AG10803 (cell line): ENCODE measurements around the gene LHFPL3.

Source experiments
- DNase-seq: peaks from one replicate; pipeline ENCODE4 v3.0.0; 2010; ENCODE audit warnings: low read depth
- H3K4me3 ChIP-seq: 2 replicates; pipeline ENCODE4 v1.5.1; 2011; ENCODE audit warnings: mild to moderate bottlenecking, low read length, control low read depth
- CTCF ChIP-seq: conservative IDR thresholded peaks from 2 replicates; pipeline ENCODE4 v1.5.1; 2011; ENCODE audit warnings: mild to moderate bottlenecking, low read length, control low read depth, inconsistent platforms

The LHFPL3 gene

GRCh38 chr7:104926601-104927041, 598.2 kb downstream of the LHFPL3 start:
- no peak for TF ChIP-seq CTCF
- no peak overlapping the region for H3K4me3 ChIP-seq
- DNase-seq: no peak

GRCh38 chr7:104927055-104927454, 598.7 kb downstream of the LHFPL3 start:
- TF ChIP-seq CTCF: no peak
- no peak overlapping the region for H3K4me3 ChIP-seq
- DNase-seq: no peak

- no peak for DNase-seq
- TF ChIP-seq CTCF: no peak
These were observed 600.5 kb downstream of the LHFPL3 start for GRCh38 chr7:104928721-104929400.

DNA sequence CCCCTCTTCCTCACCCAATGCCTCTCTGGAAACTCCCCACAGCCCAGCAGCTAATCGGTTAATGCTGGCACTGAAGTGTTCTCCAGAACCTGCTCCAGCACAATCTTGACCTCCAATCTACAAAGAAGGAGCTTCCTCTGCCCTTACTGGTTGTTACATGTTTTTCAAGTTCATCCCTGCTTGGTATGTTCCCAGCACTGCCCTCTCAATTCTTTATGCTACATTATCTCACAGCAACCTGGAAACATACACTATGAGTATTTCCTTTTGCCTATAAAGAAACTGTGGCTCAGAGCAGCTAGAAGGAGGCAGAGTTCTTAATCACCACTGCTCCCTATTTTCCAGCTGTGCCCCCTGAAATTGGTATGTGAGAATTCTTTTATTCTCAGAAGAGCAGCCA, 601.5 kb downstream of the LHFPL3 start:
- H3K4me3 ChIP-seq: no peak overlapping the region
- no peak for TF ChIP-seq CTCF
- no peak for DNase-seq

More at GRCh38 chr7:104928721-104929400, 600.5 kb downstream of the LHFPL3 start:
- H3K4me3 ChIP-seq: no peak overlapping the region

DNA sequence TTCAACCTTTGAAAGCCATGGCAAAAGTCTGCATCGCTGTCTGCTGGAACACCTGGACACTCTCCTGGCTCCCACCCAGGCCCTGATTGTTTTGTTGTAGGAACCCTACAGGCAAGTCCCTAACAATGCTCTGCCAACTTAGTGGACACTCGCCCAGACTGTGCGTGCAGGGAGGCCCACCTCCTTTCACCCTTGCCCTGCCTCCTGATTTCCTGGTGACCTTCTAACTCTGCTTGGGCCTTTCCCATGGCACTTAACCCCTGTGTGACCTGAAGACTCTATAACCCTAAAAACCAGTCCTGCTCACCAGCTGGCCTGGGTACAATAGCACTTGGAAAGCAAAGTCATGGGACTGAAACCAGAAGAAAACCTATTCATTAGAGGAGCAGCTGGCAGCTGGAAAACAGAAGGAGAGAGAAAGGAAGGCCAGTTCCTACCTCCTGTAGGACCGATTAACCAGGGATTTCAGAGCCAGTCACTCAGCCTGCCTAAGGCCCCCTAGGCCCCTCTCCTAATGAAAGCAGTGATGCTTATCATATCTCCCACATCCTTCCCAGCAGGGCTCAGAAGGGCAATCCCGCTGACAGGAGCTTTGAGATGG, 602.9 kb downstream of the LHFPL3 start:
- TF ChIP-seq CTCF: no peak
- DNase-seq: no peak
- H3K4me3 ChIP-seq: no peak overlapping the region

DNA sequence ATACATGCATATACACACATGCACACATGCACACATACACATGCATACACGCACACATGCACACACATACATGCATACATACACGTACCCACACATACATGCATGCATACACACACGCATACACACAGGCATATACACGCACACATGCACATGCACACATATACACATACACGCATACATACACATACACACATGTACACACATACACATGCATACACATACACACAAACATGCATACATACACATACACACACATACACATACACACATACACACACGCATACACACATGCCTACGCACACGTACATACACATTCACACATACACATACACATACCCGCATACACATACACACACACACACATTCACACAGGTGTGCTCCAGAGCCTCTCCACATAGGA, 604.6 kb downstream of the LHFPL3 start:
- DNase-seq: no peak
- H3K4me3 ChIP-seq: no peak overlapping the region
- no peak for TF ChIP-seq CTCF

GRCh38 chr7:104933521-104933988, 605.2 kb downstream of the LHFPL3 start:
- no peak for DNase-seq
- no peak overlapping the region for H3K4me3 ChIP-seq
- no peak for TF ChIP-seq CTCF
